NCI-H345 (cell line): Measurements from ENCODE around the gene OPCML.

ENCODE experiments used
- DNase-seq: peaks from one replicate; lab custom pipeline; 2025; lab: John Stamatoyannopoulos, UW

The OPCML gene

GRCh38 chr11:132850266-132850665, 682.0 kb downstream of the OPCML start:
- no peak for DNase-seq

GRCh38 chr11:132848336-132848735, 684.0 kb downstream of the OPCML start:
- DNase-seq, result no peak

- no peak for DNase-seq
Measured at GRCh38 chr11:132846075-132846474, 686.2 kb downstream of the OPCML start.

- no peak for DNase-seq
Measured at GRCh38 chr11:132844956-132845696, 687.2 kb downstream of the OPCML start.

GRCh38 chr11:132840660-132841059, 691.6 kb downstream of the OPCML start:
- DNase-seq, result no peak

GRCh38 chr11:132840191-132840590, 692.1 kb downstream of the OPCML start:
- no peak for DNase-seq

GRCh38 chr11:132839236-132839945, 692.9 kb downstream of the OPCML start:
- no peak for DNase-seq

GRCh38 chr11:132838627-132839026, 693.7 kb downstream of the OPCML start:
- DNase-seq, result no peak

GRCh38 chr11:132831272-132831671, 701.0 kb downstream of the OPCML start:
- DNase-seq, result no peak

GRCh38 chr11:132824642-132825041, 707.7 kb downstream of the OPCML start:
- no peak for DNase-seq

GRCh38 chr11:132822276-132822675, 710.0 kb downstream of the OPCML start:
- no peak for DNase-seq

- DNase-seq, result no peak
Measured at GRCh38 chr11:132821499-132821898, 710.8 kb downstream of the OPCML start.

GRCh38 chr11:132821014-132821413, 711.3 kb downstream of the OPCML start:
- no peak for DNase-seq

GRCh38 chr11:132818951-132819350, 713.4 kb downstream of the OPCML start:
- no peak for DNase-seq

GRCh38 chr11:132817387-132817786, 714.9 kb downstream of the OPCML start:
- no peak for DNase-seq

GRCh38 chr11:132814410-132814809, 717.9 kb downstream of the OPCML start:
- no peak for DNase-seq

GRCh38 chr11:132811649-132812048, 720.7 kb downstream of the OPCML start:
- DNase-seq, result no peak

- no peak for DNase-seq
Measured at GRCh38 chr11:132809070-132809469, 723.2 kb downstream of the OPCML start.

- DNase-seq, result no peak
Measured at GRCh38 chr11:132804258-132804657, 728.0 kb downstream of the OPCML start.

- DNase-seq, result no peak
Measured at GRCh38 chr11:132803436-132803835, 728.9 kb downstream of the OPCML start.

- DNase-seq, result no peak
Measured at GRCh38 chr11:132802947-132803346, 729.4 kb downstream of the OPCML start.

- no peak for DNase-seq
Measured at GRCh38 chr11:132793831-132794230, 738.5 kb downstream of the OPCML start.

- DNase-seq, result no peak
Measured at GRCh38 chr11:132792341-132793140, 739.8 kb downstream of the OPCML start.
